HG02642 (cell line): ENCODE data around the gene HOXD11.

Experiments
- ATAC-seq: cut with Tn5 transposase; IDR thresholded peaks from one replicate; pipeline ENCODE4 v1.9.1; 2021; ENCODE audit warnings: mild to moderate bottlenecking; ENCODE audit not compliant: unreplicated experiment, poor library complexity

Gene HOXD11

DNA sequence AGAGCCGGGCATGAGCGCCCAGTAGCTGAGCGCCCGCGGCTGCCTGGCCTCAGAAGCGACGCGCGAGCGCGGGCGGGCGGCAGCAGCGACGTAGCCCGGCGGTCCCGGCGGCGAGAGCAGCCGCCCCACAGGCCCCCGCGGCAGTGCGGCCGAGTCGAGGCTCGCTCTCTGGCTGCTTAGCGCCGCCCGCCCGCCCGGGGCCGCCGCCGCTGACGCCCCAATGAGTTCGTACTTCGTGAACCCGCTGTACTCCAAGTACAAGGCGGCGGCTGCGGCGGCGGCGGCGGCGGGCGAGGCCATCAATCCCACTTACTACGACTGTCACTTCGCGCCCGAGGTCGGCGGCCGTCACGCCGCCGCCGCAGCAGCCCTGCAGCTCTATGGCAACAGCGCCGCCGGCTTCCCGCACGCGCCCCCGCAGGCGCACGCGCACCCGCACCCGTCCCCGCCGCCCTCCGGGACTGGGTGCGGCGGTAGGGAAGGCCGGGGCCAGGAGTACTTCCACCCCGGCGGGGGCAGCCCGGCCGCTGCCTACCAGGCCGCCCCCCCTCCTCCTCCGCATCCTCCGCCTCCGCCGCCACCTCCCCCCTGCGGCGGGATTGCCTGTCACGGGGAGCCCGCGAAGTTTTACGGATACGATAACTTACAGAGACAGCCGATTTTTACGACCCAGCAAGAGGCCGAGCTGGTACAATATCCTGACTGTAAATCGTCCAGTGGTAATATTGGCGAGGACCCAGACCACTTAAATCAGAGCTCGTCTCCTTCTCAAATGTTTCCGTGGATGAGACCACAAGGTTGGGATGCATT is 23.3 kb downstream of the HOXD11 start:
- no peak for ATAC-seq

DNA sequence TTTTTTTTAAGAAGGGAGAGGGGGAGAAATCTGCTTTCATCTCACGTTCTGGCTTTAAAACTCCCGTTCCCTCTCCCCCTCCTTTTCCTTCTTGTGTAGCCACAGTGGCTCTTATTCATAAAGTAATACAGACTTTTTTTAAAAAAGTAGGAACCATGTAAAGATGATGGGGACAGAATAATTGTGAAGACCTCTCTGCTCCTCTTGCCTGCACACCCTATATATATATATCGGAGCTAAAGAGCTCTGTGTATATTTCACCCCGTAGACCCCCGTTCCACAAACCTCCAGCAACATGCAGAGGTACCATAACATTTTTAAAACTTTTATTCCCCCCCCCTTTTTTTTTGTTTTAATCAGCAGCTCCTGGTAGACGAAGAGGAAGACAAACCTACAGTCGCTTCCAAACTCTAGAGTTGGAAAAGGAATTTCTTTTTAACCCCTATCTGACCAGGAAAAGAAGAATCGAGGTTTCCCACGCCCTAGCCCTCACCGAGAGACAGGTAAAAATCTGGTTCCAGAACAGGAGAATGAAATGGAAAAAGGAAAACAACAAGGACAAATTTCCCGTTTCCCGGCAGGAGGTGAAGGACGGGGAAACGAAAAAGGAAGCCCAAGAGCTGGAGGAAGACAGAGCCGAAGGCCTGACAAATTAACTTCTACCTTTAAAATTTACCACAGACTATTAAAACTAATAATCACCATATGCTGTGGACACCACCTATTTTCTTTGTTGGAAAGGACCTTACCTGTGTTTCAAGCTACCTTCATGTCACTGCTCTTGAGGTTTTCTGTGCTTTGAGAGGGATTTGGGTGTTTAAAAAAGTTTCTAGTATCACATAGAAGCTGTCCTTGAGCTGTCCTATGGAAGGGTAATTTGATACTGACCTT is 24.1 kb downstream of the HOXD11 start:
- ATAC-seq = no peak

DNA sequence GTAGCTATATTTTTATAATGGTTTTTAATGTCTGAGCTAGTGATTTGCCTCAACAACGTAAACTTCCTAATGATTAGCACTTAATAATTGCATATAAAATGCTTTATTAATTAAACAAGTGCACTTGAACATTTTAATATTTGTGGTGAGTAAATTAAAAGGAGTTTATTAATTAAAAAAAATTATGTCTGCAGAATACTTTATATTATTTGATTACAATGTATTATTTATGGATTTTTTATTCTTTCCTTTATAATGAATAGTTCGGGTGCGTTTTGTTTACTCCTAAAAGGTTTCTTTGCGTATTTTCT is 24.7 kb downstream of the HOXD11 start:
- ATAC-seq = no peak

GRCh38 chr2:176132205-176133171 is 25.4 kb downstream of the HOXD11 start:
- ATAC-seq = no peak

DNA sequence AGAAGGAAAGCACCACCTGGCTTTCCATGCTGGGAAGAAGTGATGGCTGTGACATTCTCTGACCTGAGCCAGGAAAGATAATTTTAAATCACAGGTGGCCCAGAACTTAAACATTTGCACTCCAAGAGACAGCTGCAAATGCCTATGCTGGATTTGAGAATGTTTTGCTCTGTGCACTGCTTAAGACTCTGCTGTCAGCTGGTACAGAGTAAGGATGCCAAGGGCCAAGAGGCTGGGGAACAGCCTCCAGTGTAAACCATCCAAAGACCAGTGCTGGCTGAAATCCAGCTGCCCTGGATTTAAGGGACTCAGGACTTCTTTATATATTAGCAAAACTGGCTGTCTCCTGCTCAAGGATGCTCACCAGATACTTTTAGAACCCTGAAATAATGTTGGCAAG is 26.3 kb downstream of the HOXD11 start:
- no peak for ATAC-seq

GRCh38 chr2:176134035-176134434 is 27.0 kb downstream of the HOXD11 start:
- ATAC-seq = no peak

- no peak for ATAC-seq
These were observed 28.0 kb downstream of the HOXD11 start for GRCh38 chr2:176135035-176135440.

- ATAC-seq = no peak
These were observed 29.5 kb downstream of the HOXD11 start for GRCh38 chr2:176136374-176137251.

DNA sequence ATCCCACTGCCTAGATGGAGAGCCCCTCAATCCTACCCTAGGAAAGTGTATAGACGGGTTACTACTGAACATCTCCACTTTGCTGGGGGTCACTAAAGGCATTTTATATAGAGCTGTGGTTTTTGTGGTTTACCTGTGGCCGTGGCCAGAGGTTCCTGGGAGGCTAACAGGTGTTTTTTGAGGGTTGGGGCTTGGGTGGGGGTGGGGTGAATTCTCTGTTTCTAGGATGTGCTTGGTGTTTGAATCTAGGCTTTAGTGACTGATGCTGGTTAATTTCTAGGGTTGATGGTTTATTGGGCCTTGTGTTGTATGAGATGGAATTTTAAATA is 30.1 kb downstream of the HOXD11 start:
- no peak for ATAC-seq

DNA sequence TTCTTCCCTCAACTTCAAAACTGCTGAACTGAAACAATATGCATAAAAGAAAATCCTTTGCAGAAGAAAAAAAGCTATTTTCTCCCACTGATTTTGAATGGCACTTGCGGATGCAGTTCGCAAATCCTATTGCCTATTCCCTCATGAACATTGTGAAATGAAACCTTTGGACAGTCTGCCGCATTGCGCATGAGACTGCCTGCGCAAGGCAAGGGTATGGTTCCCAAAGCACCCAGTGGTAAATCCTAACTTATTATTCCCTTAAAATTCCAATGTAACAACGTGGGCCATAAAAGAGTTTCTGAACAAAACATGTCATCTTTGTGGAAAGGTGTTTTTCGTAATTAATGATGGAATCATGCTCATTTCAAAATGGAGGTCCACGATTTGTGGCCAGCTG is 30.8 kb downstream of the HOXD11 start:
- ATAC-seq = no peak

- no peak for ATAC-seq
These were observed 31.4 kb downstream of the HOXD11 start for GRCh38 chr2:176138526-176138922.

DNA sequence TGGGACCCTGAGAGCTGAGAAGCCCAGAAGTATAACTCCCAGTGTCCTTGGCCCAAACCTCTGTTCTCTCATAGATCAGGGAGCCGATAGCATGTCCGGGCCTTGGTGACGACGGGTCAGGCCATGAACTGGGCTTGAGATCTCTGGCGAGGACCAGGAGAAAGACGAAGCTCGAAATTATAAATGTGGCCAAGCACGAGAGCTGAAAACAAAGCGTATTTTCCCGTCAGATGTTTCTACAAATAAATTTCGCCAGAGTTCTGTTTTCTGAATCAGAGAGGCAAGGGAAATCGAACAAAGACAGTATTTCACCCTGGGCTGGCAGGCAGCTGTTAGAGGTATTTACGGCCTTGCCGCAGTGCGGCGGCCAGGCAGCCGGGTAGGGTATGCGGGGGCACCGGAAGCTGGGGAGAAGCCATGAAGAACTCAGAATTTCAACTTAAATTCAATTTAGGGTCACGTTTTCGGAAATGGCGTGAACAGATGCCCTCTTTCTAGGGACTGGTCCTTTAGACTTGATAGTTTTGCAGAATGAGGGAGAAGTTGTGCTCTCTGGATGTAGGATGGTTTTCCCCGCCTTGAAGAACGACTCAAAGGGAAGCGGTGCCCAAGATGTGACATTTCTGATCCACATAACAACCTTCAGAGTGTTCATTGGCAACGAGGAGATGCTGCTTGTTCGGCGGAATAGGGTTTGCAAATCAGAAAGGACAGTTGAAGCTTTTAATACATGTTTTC is 32.0 kb downstream of the HOXD11 start:
- no peak for ATAC-seq

GRCh38 chr2:176139661-176140512 is 32.8 kb downstream of the HOXD11 start:
- ATAC-seq = no peak

DNA sequence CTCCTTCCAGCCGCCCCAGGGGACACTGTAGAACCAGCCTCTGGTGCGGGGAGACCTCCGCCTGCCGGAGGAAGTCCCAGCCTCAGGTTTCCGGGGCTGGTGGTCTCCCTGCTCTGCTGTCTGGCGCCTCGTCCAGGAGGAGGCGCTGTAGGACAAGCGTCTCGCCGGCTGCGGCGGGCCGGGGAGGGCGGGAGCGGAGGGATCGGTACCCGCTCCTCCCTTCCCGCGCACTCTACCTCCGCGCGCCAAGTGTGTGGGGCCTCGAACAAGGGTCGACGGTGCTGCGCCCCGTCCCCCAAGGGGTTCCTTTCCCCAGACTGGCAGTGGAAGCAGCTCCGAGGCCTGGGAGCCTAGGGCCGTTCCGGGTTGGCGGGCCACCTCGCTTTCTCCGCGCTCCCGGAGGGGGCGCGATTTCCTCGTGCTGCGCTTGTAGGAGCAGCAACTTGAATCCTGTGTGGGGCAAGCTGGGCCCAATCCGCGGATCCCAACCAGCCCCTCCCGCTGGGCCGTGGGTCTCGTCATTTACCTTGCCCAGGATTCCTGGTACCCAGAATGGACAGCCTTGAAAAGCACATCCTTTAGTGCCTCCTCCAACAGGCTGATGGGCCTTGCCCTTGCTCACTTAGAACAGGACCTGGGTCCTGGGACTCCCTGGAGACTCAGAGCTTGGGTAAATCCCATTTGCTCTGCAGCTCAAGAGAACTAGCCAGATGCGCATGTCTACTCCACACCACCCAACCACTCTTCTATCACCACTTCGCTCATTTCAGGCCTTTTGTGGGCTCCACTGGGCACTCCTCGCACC is 33.6 kb downstream of the HOXD11 start:
- ATAC-seq = peak; percentile 94

- ATAC-seq = no peak
These were observed 35.2 kb downstream of the HOXD11 start for GRCh38 chr2:176142281-176142680.

- no peak for ATAC-seq
These were observed 38.2 kb downstream of the HOXD11 start for GRCh38 chr2:176145085-176145969.
